Upper lobe of left lung (tissue), 4 donors: Measurements from ENCODE around the gene PSME4.

Experiments
- CTCF ChIP-seq, 6 experiments: fragments of 450-650 bp in 4 of 6; fragments of 200-600 bp in 2 of 6; sonication (generic) in 2 of 6; IDR thresholded peaks; one replicate each; pipeline ENCODE4 v1.5.1; 2016 to 2019; ENCODE audit warnings: antibody characterized with exemption in 6 of 6
- POLR2A ChIP-seq, 4 donors: fragments of 450-650 bp; IDR thresholded peaks; one replicate each; pipeline ENCODE4 v1.5.1; 2016 to 2017; ENCODE audit warnings: antibody characterized with exemption in 4 of 4, mild to moderate bottlenecking in 2 of 4
- POLR2AphosphoS5 ChIP-seq, 2 donors: sonication (generic); formaldehyde crosslinking; IDR thresholded peaks; one replicate each; pipeline ENCODE4 v1.5.1; 2017; ENCODE audit warnings: antibody characterized with exemption in 2 of 2

GRCh38 chr2:53969285-53969967 lies 1.4 kb downstream of the PSME4 start:
- TF ChIP-seq CTCF (IDR thresholded peaks at IDR 0.05) (no peak), POLR2A (IDR thresholded peaks at IDR 0.05) (no peak), POLR2AphosphoS5 (IDR thresholded peaks at IDR 0.05) (no peak)
